Measurements from ENCODE around the gene CASKIN1.

DNA sequence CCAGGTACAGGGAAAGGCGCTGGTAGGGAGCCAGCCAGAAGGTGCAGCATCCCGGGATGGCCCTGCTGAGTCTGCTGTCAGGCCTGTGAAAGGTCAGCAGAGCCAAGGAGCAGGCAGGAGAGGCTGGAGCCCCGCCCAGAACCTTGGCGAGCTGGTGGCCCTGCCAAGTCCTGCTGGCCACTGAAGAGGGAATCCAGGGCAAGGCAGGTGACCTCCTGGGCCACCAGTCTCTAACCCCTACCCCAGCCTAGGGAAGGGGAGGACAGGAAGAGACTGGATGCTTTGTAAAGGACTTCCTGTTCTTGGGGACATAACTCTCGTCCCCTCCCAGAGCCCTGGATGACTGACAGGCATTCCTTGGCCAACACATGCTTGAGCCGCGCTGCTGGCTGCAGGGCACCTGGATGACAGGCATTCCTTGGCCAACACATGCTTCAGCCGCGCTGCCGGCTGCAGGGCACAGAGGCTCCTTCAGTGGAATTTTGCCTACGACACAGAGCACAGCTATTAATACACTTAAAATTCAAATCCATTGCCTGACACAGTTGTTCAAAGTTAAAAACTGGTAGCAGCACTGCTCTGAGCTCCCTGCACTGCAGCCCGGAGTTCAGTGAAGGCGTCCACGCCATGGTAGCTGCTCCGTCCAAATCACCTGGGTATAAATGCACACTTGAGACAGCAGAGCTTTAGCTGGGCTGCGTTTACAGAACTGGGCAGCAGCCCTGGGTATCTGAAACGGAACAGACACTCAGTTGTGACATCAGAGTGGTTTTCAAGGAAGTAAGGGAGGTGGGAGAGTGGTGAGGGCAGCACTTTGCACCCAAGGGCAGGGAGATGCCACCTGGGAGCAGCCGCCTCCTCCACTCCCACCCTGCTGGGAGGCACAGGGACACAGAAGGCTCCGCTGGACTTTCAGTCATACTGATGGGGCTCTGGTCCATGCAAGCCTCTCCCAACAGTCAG is 16.2 kb upstream of the CASKIN1 start:
- TF ChIP-seq POLR2AphosphoS5 (IDR thresholded peaks at IDR 0.05; ENCODE audit: low read depth, low read length) (no peak), TAF1 (IDR thresholded peaks at IDR 0.05; ENCODE audit: borderline replicate concordance, insufficient read depth, low read length) (no peak), SIN3A (IDR thresholded peaks at IDR 0.05; ENCODE audit: borderline replicate concordance, insufficient read depth, low read length) (0 out of 2 replicates have a peak, but pooled peaks have one; percentile 36), FOXP2 (optimal IDR thresholded peaks at IDR 0.05; ENCODE audit: borderline replicate concordance, extremely low read depth, extremely low read length, insufficient read depth) (no peak)
- TF ChIP-seq, protein P1, sequence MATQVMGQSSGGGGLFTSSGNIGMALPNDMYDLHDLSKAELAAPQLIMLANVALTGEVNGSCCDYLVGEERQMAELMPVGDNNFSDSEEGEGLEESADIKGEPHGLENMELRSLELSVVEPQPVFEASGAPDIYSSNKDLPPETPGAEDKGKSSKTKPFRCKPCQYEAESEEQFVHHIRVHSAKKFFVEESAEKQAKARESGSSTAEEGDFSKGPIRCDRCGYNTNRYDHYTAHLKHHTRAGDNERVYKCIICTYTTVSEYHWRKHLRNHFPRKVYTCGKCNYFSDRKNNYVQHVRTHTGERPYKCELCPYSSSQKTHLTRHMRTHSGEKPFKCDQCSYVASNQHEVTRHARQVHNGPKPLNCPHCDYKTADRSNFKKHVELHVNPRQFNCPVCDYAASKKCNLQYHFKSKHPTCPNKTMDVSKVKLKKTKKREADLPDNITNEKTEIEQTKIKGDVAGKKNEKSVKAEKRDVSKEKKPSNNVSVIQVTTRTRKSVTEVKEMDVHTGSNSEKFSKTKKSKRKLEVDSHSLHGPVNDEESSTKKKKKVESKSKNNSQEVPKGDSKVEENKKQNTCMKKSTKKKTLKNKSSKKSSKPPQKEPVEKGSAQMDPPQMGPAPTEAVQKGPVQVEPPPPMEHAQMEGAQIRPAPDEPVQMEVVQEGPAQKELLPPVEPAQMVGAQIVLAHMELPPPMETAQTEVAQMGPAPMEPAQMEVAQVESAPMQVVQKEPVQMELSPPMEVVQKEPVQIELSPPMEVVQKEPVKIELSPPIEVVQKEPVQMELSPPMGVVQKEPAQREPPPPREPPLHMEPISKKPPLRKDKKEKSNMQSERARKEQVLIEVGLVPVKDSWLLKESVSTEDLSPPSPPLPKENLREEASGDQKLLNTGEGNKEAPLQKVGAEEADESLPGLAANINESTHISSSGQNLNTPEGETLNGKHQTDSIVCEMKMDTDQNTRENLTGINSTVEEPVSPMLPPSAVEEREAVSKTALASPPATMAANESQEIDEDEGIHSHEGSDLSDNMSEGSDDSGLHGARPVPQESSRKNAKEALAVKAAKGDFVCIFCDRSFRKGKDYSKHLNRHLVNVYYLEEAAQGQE (IDR thresholded peaks at IDR 0.05; ENCODE audit: insufficient read depth in 1 of 2, low read depth in 2 of 2, low read length in 2 of 2): no peak

All from PFSK-1 (cell line).